Transverse colon (tissue), 4 donors: ENCODE results near the gene TTYH3. TPM values are rescaled to one million over a fixed set of nuclear protein-coding genes. Genes with fewer than 3 reads are reported as not detected.

Experiments
- DNase-seq: peaks from one replicate; pipeline ENCODE4 v3.0.0-alpha.2; 2019
- H3K27ac ChIP-seq, 4 donors: fragments of 200-600 bp; sonication (generic); 2 replicates each; pipeline ENCODE4 v1.5.1; 2016 to 2018; ENCODE audit warnings: inconsistent platforms in 4 of 4
- H3K27me3 ChIP-seq: fragments of 200-600 bp; sonication (generic); 2 replicates; pipeline ENCODE4 v1.5.1; 2017; ENCODE audit warnings: inconsistent platforms
- H3K36me3 ChIP-seq, 4 donors: fragments of 200-600 bp; sonication (generic); 2 replicates each; pipeline ENCODE4 v1.5.1; 2017 to 2019; ENCODE audit warnings: inconsistent platforms in 4 of 4
- H3K4me1 ChIP-seq, 4 donors: fragments of 200-600 bp; sonication (generic); 2 replicates each; pipeline ENCODE4 v1.5.1; 2017 to 2020; ENCODE audit warnings: inconsistent platforms in 4 of 4
- H3K4me3 ChIP-seq, 4 donors: fragments of 200-600 bp; sonication (generic); 1 replicate in 1 of 4; 2 replicates in 3 of 4; pipeline versions ENCODE4 v1.5.1 to v1.6.1; 2017 to 2019; ENCODE audit warnings: inconsistent platforms in 4 of 4
- H3K9me3 ChIP-seq, 2 donors: fragments of 200-600 bp; sonication (generic); 2 replicates each; pipeline ENCODE4 v1.5.1; 2017 to 2019; ENCODE audit warnings: inconsistent platforms in 2 of 2
- CTCF ChIP-seq, 5 experiments: fragments of 200-600 bp in 3 of 5; fragments of 450-650 bp in 2 of 5; sonication (generic) in 3 of 5; IDR thresholded peaks; 1 replicate in 2 of 5; 2 replicates in 3 of 5; pipeline ENCODE4 v1.5.1; 2016 to 2017; ENCODE audit warnings: antibody characterized with exemption in 5 of 5, inconsistent platforms in 3 of 5, mild to moderate bottlenecking in 2 of 5, moderate library complexity in 1 of 5
- EP300 ChIP-seq: sonication (generic); formaldehyde crosslinking; IDR thresholded peaks from one replicate; pipeline ENCODE4 v1.6.1; 2017; ENCODE audit warnings: antibody characterized with exemption, low read depth
- POLR2A ChIP-seq: fragments of 450-650 bp; IDR thresholded peaks from one replicate; pipeline ENCODE4 v1.6.1; 2016; ENCODE audit warnings: antibody characterized with exemption, mild to moderate bottlenecking, moderate library complexity
- POLR2AphosphoS5 ChIP-seq, 3 donors: sonication (generic); formaldehyde crosslinking; IDR thresholded peaks; one replicate each; pipeline ENCODE4 v1.6.1; 2016; ENCODE audit warnings: antibody characterized with exemption in 3 of 3
- WGBS, 2 donors: methylation state at CpG; one replicate each; pipeline ENCODE4 v1.1.5; 2018; ENCODE audit warnings: low coverage in 1 of 2; 5-methylcytosine and 5-hydroxymethylcytosine counted together
- in situ Hi-C, 4 donors: fragments of 200-750 bp; cut with MboI; loops; one replicate each; pipeline versions ENCODE4 v1.15.0 to v1.15.1; 2017; ENCODE audit warnings: low sequenced_read_pairs in 3 of 4, low pct_ligation_motif_present in 1 of 4, low pct_unique_long_range_greater_than_20kb in 1 of 4
- intact Hi-C: fragments of 100-400 bp; cut with DNase I; formaldehyde crosslinking; loops from one replicate; pipeline ENCODE4 v1.15.1; 2023; ENCODE audit warnings: low total_unique reads
- total RNA-seq, 4 donors: library from RNA; depleted of rRNA; stranded (reverse); fragments of >200 nt; gene quantifications; one replicate each; pipeline ENCODE4 v1.1.0, GENCODE V29; 2016

Gene TTYH3
- total RNA-seq, 4 donors from 2014 or later, result 11.2 to 43.6 (median 23.0) TPM

- Histone ChIP-seq H3K27me3 (peaks cover 12% of the 10 kb centered on the region), H3K36me3 (no peaks in the 10 kb centered on the region), H3K9me3 (no peaks in the 10 kb centered on the region), H3K4me1 (no peaks in the 10 kb centered on the region), H3K27ac (no peak overlapping the region), H3K4me3 (no peak overlapping the region)
- in situ Hi-C loops, result loop anchor here in 3 of 4 donors (25.0 kb wide), 2 partner anchors 211 to 236 kb away; partner anchors contain the start of gene GRIFIN (in 1 of the 3)
- TF ChIP-seq EP300 (no peak), POLR2A (no peak), POLR2AphosphoS5 (IDR thresholded peaks at IDR 0.05) (no peak), CTCF (IDR thresholded peaks at IDR 0.05) (no peak)
- WGBS, 2 donors, result 49 to 55% methylated on average over 6 to 18 of the region's 18 CpGs
- DNase-seq, result no peak
- intact Hi-C loops, result no loop called here
These were observed 66.9 kb downstream of the TTYH3 start for GRCh38 chr7:2698581-2699288.

DNA sequence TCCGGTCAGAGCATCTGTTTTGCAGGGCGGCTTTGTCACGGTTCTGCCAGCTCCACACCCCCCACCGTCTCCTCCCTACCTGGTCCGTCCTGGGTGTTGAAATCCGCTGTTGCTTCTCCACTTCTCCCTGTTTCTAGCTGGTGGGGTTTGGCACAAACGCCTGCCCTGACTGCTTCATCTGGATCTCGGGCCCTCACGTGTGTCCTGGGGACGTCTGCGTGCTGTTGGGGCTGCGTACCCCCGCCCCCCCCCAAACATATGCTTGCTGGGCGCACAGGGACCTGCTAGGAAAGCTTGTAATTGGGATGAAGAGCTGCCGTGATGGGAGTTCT is 67.5 kb downstream of the TTYH3 start:
- intact Hi-C loops (no loop called here), in situ Hi-C loops (loop anchor here in 3 of 4 donors (25.0 kb wide), 2 partner anchors 212 to 237 kb away; partner anchors contain the start of gene GRIFIN (in 1 of the 3))
- Histone ChIP-seq H3K27ac (no peak overlapping the region), H3K4me1 (no peaks in the 10 kb centered on the region), H3K9me3 (no peaks in the 10 kb centered on the region), H3K27me3 (peaks cover 12% of the 10 kb centered on the region), H3K4me3 (no peak overlapping the region), H3K36me3 (no peaks in the 10 kb centered on the region)
- no peak for DNase-seq
- WGBS, 2 donors, result 59 to 60% methylated on average over 8 to 15 of the region's 15 CpGs
- TF ChIP-seq POLR2AphosphoS5 (IDR thresholded peaks at IDR 0.05) (no peak), CTCF (IDR thresholded peaks at IDR 0.05) (no peak), POLR2A (no peak), EP300 (no peak)

DNA sequence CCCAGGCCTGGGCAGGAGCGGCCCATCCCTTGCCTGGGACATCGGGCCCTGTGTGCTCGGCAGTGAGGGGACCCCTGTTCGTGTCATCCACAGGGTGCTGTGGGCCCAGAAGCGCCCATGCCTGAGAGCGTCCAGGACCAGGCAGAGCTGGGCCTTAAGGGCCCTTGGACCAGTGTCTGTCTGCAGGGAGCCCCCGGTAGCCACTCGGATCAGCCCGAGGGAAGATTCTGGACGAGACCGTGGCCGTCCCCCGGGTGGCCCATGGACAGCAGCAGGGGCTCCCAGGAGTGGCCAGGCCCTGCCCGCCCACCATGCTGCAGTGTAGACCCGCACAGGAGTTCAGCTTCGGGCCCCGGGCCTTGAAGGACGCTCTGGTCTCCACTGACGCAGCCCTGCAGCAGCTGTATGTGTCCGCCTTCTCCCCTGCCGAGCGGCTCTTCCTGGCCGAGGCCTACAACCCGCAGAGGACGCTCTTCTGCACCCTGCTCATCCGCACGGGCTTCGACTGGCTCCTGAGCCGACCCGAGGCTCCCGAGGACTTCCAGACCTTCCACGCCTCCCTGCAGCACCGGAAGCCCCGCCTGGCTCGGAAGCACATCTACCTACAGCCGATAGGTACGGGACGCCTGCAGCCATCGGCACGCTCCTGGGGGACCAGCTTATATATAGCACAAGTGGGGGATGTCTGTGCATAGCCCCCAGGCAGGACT is 68.5 kb downstream of the TTYH3 start:
- 93% methylated on average over 27 of the region's 40 CpGs; no CpG with 5 or more reads in 1 of the 2 donors for WGBS, 2 donors
- in situ Hi-C loops (no loop called here), intact Hi-C loops (no loop called here)
- Histone ChIP-seq H3K9me3 (no peaks in the 10 kb centered on the region), H3K36me3 (no peaks in the 10 kb centered on the region), H3K4me1 (no peaks in the 10 kb centered on the region), H3K27ac (no peak overlapping the region), H3K4me3 (no peak overlapping the region), H3K27me3 (peaks cover 12% of the 10 kb centered on the region)
- TF ChIP-seq EP300, result no peak
- no peak for TF ChIP-seq CTCF (IDR thresholded peaks at IDR 0.05)
- no peak for TF ChIP-seq POLR2AphosphoS5 (IDR thresholded peaks at IDR 0.05)
- TF ChIP-seq POLR2A, result no peak
- no peak for DNase-seq

- Histone ChIP-seq H3K36me3 (no peaks in the 10 kb centered on the region), H3K9me3 (no peaks in the 10 kb centered on the region), H3K4me3 (no peak overlapping the region), H3K4me1 (no peaks in the 10 kb centered on the region), H3K27me3 (peaks cover 12% of the 10 kb centered on the region), H3K27ac (no peak overlapping the region)
- in situ Hi-C loops, result no loop called here
- intact Hi-C loops, result no loop called here
- TF ChIP-seq EP300 (no peak), CTCF (IDR thresholded peaks at IDR 0.05) (no peak), POLR2AphosphoS5 (IDR thresholded peaks at IDR 0.05) (no peak), POLR2A (no peak)
- 84% methylated on average over 15 of the region's 17 CpGs; no CpG with 5 or more reads in 1 of the 2 donors for WGBS, 2 donors
- DNase-seq, result no peak
These were observed 69.6 kb downstream of the TTYH3 start for GRCh38 chr7:2701424-2701823.
